Mucosa of rectum (tissue), 2 donors: ENCODE data around the gene RENBP.
A peak's percentile ranks its signal among the peaks of the same experiment; 100 is the strongest.

Experiments used
- H3K27ac ChIP-seq, 2 donors: one replicate each; pipeline ENCODE4 v1.7.0; 2013; ENCODE audit warnings: inconsistent platforms in 2 of 2, low read depth in 2 of 2, low read length in 2 of 2
- H3K27me3 ChIP-seq, 2 donors: one replicate each; pipeline ENCODE4 v1.7.0; 2013; ENCODE audit warnings: low read length in 2 of 2; ENCODE audit not compliant: control insufficient read depth in 2 of 2, insufficient read depth in 2 of 2
- H3K36me3 ChIP-seq, 2 donors: one replicate each; pipeline ENCODE4 v1.7.0; 2013; ENCODE audit warnings: low read length in 2 of 2; ENCODE audit not compliant: control insufficient read depth in 2 of 2, insufficient read depth in 2 of 2
- H3K4me1 ChIP-seq, 2 donors: one replicate each; pipeline ENCODE4 v1.7.0; 2013; ENCODE audit warnings: low read length in 2 of 2, mild to moderate bottlenecking in 1 of 2; ENCODE audit not compliant: control insufficient read depth in 2 of 2, insufficient read depth in 2 of 2
- H3K4me3 ChIP-seq, 2 donors: one replicate each; pipeline ENCODE4 v1.7.0; 2013; ENCODE audit warnings: low read length in 2 of 2
- H3K9ac ChIP-seq, 2 donors: one replicate each; pipeline ENCODE4 v1.7.0; 2013; ENCODE audit warnings: low read length in 2 of 2, low read depth in 1 of 2, mild to moderate bottlenecking in 1 of 2
- H3K9me3 ChIP-seq, 2 donors: one replicate each; pipeline ENCODE4 v1.7.0; 2013; ENCODE audit warnings: low read length in 2 of 2; ENCODE audit not compliant: control insufficient read depth in 2 of 2
- donor health status: healthy.
- donor health status: Normal muscosa, but diverticular disease.

Gene RENBP

GRCh38 chrX:153947009-153947769 lies 2.7 kb upstream of the RENBP start:
- H3K9me3 ChIP-seq, result no peaks in the 10 kb centered on the region
- peak overlapping the region in 1 of 2 donors; percentile 9 for H3K27ac ChIP-seq
- peaks cover 0 to 2% of the 10 kb centered on the region in 2 donors for H3K27me3 ChIP-seq
- H3K36me3 ChIP-seq, result peaks cover 10 to 28% of the 10 kb centered on the region in 2 donors
- H3K4me1 ChIP-seq, result peaks cover 3 to 5% of the 10 kb centered on the region in 2 donors
- no peak overlapping the region for H3K9ac ChIP-seq
- no peak overlapping the region for H3K4me3 ChIP-seq

- Histone ChIP-seq H3K4me3 (no peak overlapping the region), H3K27ac (no peak overlapping the region), H3K27me3 (peaks cover 0 to 2% of the 10 kb centered on the region in 2 donors), H3K9ac (no peak overlapping the region), H3K36me3 (peaks cover 3 to 19% of the 10 kb centered on the region in 2 donors), H3K9me3 (no peaks in the 10 kb centered on the region), H3K4me1 (peaks cover 3 to 5% of the 10 kb centered on the region in 2 donors)
Measured at GRCh38 chrX:153945956-153946943, 1.8 kb upstream of the RENBP start.

GRCh38 chrX:153944800-153945150 lies 332 bp upstream of the RENBP start:
- Histone ChIP-seq H3K4me1 (peaks cover 3 to 5% of the 10 kb centered on the region in 2 donors), H3K27ac (no peak overlapping the region), H3K9me3 (no peaks in the 10 kb centered on the region), H3K36me3 (peaks cover 0 to 6% of the 10 kb centered on the region in 2 donors), H3K27me3 (peaks cover 0 to 7% of the 10 kb centered on the region in 2 donors), H3K9ac (no peak overlapping the region), H3K4me3 (peak overlapping the region in 1 of 2 donors; percentile 42)

- no peak overlapping the region for H3K27ac ChIP-seq
- no peak overlapping the region for H3K9ac ChIP-seq
- H3K4me1 ChIP-seq, result peaks cover 2 to 3% of the 10 kb centered on the region in 2 donors
- peaks cover 0 to 7% of the 10 kb centered on the region in 2 donors for H3K27me3 ChIP-seq
- H3K36me3 ChIP-seq, result no peaks in the 10 kb centered on the region
- no peaks in the 10 kb centered on the region for H3K9me3 ChIP-seq
- H3K4me3 ChIP-seq, result no peak overlapping the region
Measured at GRCh38 chrX:153941336-153942252, 2.8 kb downstream of the RENBP start.

- H3K9ac ChIP-seq, result no peak overlapping the region
- H3K4me1 ChIP-seq, result peaks cover 5% of the 10 kb centered on the region in 2 donors
- H3K9me3 ChIP-seq, result no peaks in the 10 kb centered on the region
- H3K27me3 ChIP-seq, result peaks cover 0 to 7% of the 10 kb centered on the region in 2 donors
- H3K36me3 ChIP-seq, result no peaks in the 10 kb centered on the region
- no peak overlapping the region for H3K27ac ChIP-seq
- H3K4me3 ChIP-seq, result no peak overlapping the region
Measured at GRCh38 chrX:153939573-153939972, 4.9 kb downstream of the RENBP start.

GRCh38 chrX:153938226-153938786 lies 6.1 kb downstream of the RENBP start:
- Histone ChIP-seq H3K4me3 (no peak overlapping the region), H3K4me1 (peaks cover 9 to 10% of the 10 kb centered on the region in 2 donors), H3K27ac (no peak overlapping the region), H3K9me3 (no peaks in the 10 kb centered on the region), H3K27me3 (peaks cover 0 to 4% of the 10 kb centered on the region in 2 donors), H3K9ac (no peak overlapping the region), H3K36me3 (no peaks in the 10 kb centered on the region)

- Histone ChIP-seq H3K27ac (no peak overlapping the region), H3K4me1 (peaks cover 9 to 10% of the 10 kb centered on the region in 2 donors), H3K27me3 (peaks cover 0 to 4% of the 10 kb centered on the region in 2 donors)
Measured at GRCh38 chrX:153937056-153937455, 7.4 kb downstream of the RENBP start.

GRCh38 chrX:153935326-153935851 lies 9.1 kb downstream of the RENBP start:
- Histone ChIP-seq H3K9me3 (no peaks in the 10 kb centered on the region), H3K4me1 (peaks cover 9 to 10% of the 10 kb centered on the region in 2 donors), H3K4me3 (peak overlapping the region; percentile 32 to 50), H3K9ac (peak overlapping the region in 1 of 2 donors; percentile 5), H3K36me3 (peaks cover 4 to 11% of the 10 kb centered on the region in 2 donors), H3K27ac (no peak overlapping the region), H3K27me3 (peaks cover 0 to 4% of the 10 kb centered on the region in 2 donors)

More at GRCh38 chrX:153937056-153937455, 7.4 kb downstream of the RENBP start:
- Histone ChIP-seq H3K36me3 (no peaks in the 10 kb centered on the region), H3K9ac (no peak overlapping the region), H3K9me3 (no peaks in the 10 kb centered on the region), H3K4me3 (no peak overlapping the region)

- H3K9ac ChIP-seq, result peak within 1 kb of the TSS; percentile 58 to 71
- H3K27ac ChIP-seq, result peak within 1 kb of the TSS in 1 of 2 donors; percentile 43
- no peaks in the 10 kb centered on the region for H3K27me3 ChIP-seq
- H3K9me3 ChIP-seq, result no peaks in the 10 kb centered on the region
- peaks cover 9 to 10% of the 10 kb centered on the region in 2 donors for H3K4me1 ChIP-seq
- H3K4me3 ChIP-seq, result peak within 1 kb of the TSS; percentile 72 to 75
- H3K36me3 ChIP-seq, result peaks cover 4 to 11% of the 10 kb centered on the region in 2 donors
Measured at GRCh38 chrX:153934762-153935325, 9.6 kb downstream of the RENBP start, which contains the start of gene NAA10. NAA10 (minus strand) TSS chrX:153935037; CDS start chrX:153934904, 133 bp downstream.
